HEK293 (cell line): ENCODE results near the gene GSG1L.

Source experiments
- CTCF ChIA-PET: fragments of 350-600 bp; formaldehyde crosslinking; extraction: SDS; loops from one replicate; lab custom pipeline; 2021; ENCODE audit warnings: antibody characterized with exemption; lab: Yijun Ruan, JAX
- POLR2A ChIA-PET: fragments of 300-600 bp; formaldehyde crosslinking; extraction: SDS; loops from one replicate; lab custom pipeline; 2020; ENCODE audit warnings: antibody characterized with exemption, inconsistent platforms; lab: Yijun Ruan, JAX
- H3K27ac ChIP-seq: fragments of 200-500 bp; sonication (Bioruptor generic); 2 replicates; pipeline ENCODE4 v1.5.1; 2014; ENCODE audit warnings: low read depth, low read length, control low read depth, inconsistent platforms; ENCODE audit errors: extremely low read depth
- H3K36me3 ChIP-seq, 2 experiments: fragments of 200-500 bp in 1 of 2; sonication (Bioruptor generic) in 1 of 2; 1 replicate in 1 of 2; 2 replicates in 1 of 2; pipeline ENCODE4 v1.5.1; 2014 to 2017; ENCODE audit warnings: inconsistent platforms in 2 of 2, low read length in 2 of 2; ENCODE audit not compliant: control insufficient read depth in 2 of 2, insufficient read depth in 1 of 2
- H3K4me1 ChIP-seq: fragments of 200-500 bp; sonication (Bioruptor generic); 2 replicates; pipeline ENCODE4 v1.5.1; 2014; ENCODE audit warnings: mild to moderate bottlenecking, low read length, inconsistent platforms; ENCODE audit not compliant: control insufficient read depth, insufficient read depth
- H3K4me3 ChIP-seq: 2 replicates; pipeline ENCODE4 v1.5.1; 2011; ENCODE audit warnings: low read depth, mild to moderate bottlenecking, control low read depth, low read length, moderate library complexity
- H3K9me3 ChIP-seq: fragments of 200-500 bp; sonication (Bioruptor generic); 2 replicates; pipeline ENCODE4 v1.5.1; 2014; ENCODE audit warnings: low read depth, low read length, inconsistent platforms; ENCODE audit not compliant: control insufficient read depth, insufficient read depth
- BCL11B ChIP-seq: fragments of 450-650 bp; formaldehyde crosslinking; IDR thresholded peaks from 2 replicates; pipeline ENCODE4 v1.5.1; 2016; ENCODE audit warnings: low read depth, missing biosample characterization, missing genetic modification characterization
- EGR2 ChIP-seq: fragments of 450-650 bp; formaldehyde crosslinking; IDR thresholded peaks from 2 replicates; pipeline ENCODE4 v1.5.1; 2016; ENCODE audit warnings: low read depth, missing biosample characterization, missing genetic modification characterization
- GLI2 ChIP-seq: fragments of 450-650 bp; formaldehyde crosslinking; IDR thresholded peaks from 2 replicates; pipeline ENCODE4; 2017; ENCODE audit warnings: missing biosample characterization, missing genetic modification characterization, low read depth, borderline replicate concordance
- SP7 ChIP-seq: fragments of 450-650 bp; formaldehyde crosslinking; IDR thresholded peaks from 2 replicates; pipeline ENCODE4 v1.5.1; 2016; ENCODE audit warnings: missing biosample characterization, missing genetic modification characterization
- ZFHX2 ChIP-seq: fragments of 450-650 bp; formaldehyde crosslinking; conservative IDR thresholded peaks from 2 replicates; pipeline ENCODE4 v1.5.1; 2016; ENCODE audit warnings: missing biosample characterization, missing genetic modification characterization
- ZIC2 ChIP-seq: fragments of 450-650 bp; formaldehyde crosslinking; IDR thresholded peaks from 2 replicates; pipeline ENCODE4 v1.5.1; 2016; ENCODE audit warnings: missing biosample characterization, missing genetic modification characterization
- ZNF132 ChIP-seq: fragments of 450-650 bp; formaldehyde crosslinking; IDR thresholded peaks from 2 replicates; pipeline ENCODE4 v1.5.1; 2017; ENCODE audit warnings: missing biosample characterization, missing genetic modification characterization, borderline replicate concordance
- ZNF280C ChIP-seq: fragments of 450-650 bp; formaldehyde crosslinking; IDR thresholded peaks from 2 replicates; pipeline ENCODE4 v1.5.1; 2016; ENCODE audit warnings: missing biosample characterization, missing genetic modification characterization
- ZNF341 ChIP-seq: fragments of 450-650 bp; formaldehyde crosslinking; IDR thresholded peaks from 2 replicates; pipeline ENCODE4; 2016; ENCODE audit warnings: low read depth, missing biosample characterization, missing genetic modification characterization
- ZNF558 ChIP-seq: fragments of 450-650 bp; formaldehyde crosslinking; IDR thresholded peaks from 2 replicates; pipeline ENCODE4 v1.5.1; 2016; ENCODE audit warnings: missing biosample characterization, missing genetic modification characterization
- ZNF626 ChIP-seq: fragments of 450-650 bp; sonication (Bioruptor Pico); formaldehyde crosslinking; IDR thresholded peaks from 2 replicates; pipeline ENCODE4 v1.5.1; 2018; ENCODE audit warnings: missing biosample characterization, missing genetic modification characterization, inconsistent platforms
- ZNF747 ChIP-seq: fragments of 450-650 bp; formaldehyde crosslinking; IDR thresholded peaks from 2 replicates; pipeline ENCODE4 v1.5.1; 2016; ENCODE audit warnings: missing biosample characterization, missing genetic modification characterization
- ZNF777 ChIP-seq: fragments of 450-650 bp; formaldehyde crosslinking; IDR thresholded peaks from 2 replicates; pipeline ENCODE4 v1.5.1; 2017; ENCODE audit warnings: missing biosample characterization, missing genetic modification characterization, borderline replicate concordance
- ZSCAN23 ChIP-seq: fragments of 450-650 bp; formaldehyde crosslinking; IDR thresholded peaks from 2 replicates; pipeline ENCODE4 v1.5.1; 2016; ENCODE audit warnings: missing biosample characterization, missing genetic modification characterization
- TF ChIP-seq, protein P1 (sequence below): fragments of 450-650 bp; formaldehyde crosslinking; optimal IDR thresholded peaks from 2 replicates; pipeline ENCODE3; 2016; ENCODE audit warnings: missing biosample characterization, mild to moderate bottlenecking, missing genetic modification characterization

The GSG1L gene

DNA sequence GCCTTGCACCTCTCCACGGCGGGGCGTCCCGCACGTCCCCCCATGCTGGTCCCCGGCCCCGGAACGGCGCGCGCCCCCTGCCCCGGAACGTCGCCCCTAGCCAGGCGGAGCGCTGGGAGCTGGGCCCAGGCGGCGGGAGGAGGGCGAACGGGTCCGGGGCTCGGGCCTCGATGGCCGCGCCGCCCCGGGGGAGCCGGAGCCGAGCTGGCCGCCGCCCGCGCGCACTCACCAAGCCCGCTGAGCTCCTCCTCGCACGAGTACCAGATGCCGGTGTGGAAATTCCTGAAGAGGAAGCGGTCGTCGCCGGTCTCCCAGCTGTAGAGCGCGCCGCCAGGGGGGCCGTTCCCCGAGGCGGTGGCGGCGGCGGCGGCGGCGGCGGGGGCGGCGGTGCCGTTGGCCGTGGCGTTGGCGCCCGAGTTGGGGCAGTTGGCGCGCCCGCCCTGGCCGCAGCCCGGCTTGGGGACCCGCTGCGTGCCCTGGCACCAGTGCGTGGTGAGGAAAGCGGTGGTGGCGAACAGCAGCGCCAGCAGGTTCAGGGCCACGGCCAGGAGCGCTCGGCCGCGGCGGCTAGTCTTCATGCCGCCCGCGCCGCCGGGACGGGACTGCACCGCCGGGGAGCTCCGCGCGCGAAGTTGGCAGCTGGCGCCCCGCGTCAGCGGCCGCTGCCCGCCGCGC lies 530 bp downstream of the GSG1L start:
- no peak overlapping the region for H3K27ac ChIP-seq
- ChIA-PET POLR2A (no interaction called here), CTCF (interaction anchor here (0.8 kb wide), 1 partner anchor 8 kb away, joined by 4 read pairs; no protein-coding TSS in a partner anchor)
- no peaks in the 10 kb centered on the region for H3K9me3 ChIP-seq
- peak overlapping the region; percentile 38 for H3K4me3 ChIP-seq
- H3K36me3 ChIP-seq, result no peaks in the 10 kb centered on the region
- TF ChIP-seq ZNF777 (tag by site-specific recombination) (no peak), SP7 (tag by site-specific recombination) (no peak), ZNF341 (tag by site-specific recombination) (no peak)
- TF ChIP-seq, protein P1, sequence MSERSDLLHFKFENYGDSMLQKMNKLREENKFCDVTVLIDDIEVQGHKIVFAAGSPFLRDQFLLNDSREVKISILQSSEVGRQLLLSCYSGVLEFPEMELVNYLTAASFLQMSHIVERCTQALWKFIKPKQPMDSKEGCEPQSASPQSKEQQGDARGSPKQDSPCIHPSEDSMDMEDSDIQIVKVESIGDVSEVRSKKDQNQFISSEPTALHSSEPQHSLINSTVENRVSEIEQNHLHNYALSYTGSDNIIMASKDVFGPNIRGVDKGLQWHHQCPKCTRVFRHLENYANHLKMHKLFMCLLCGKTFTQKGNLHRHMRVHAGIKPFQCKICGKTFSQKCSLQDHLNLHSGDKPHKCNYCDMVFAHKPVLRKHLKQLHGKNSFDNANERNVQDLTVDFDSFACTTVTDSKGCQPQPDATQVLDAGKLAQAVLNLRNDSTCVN (tag by site-specific recombination), result peak; percentile 35
- no peaks in the 10 kb centered on the region; the same call in 1 of the 2 replicates for H3K4me1 ChIP-seq

DNA sequence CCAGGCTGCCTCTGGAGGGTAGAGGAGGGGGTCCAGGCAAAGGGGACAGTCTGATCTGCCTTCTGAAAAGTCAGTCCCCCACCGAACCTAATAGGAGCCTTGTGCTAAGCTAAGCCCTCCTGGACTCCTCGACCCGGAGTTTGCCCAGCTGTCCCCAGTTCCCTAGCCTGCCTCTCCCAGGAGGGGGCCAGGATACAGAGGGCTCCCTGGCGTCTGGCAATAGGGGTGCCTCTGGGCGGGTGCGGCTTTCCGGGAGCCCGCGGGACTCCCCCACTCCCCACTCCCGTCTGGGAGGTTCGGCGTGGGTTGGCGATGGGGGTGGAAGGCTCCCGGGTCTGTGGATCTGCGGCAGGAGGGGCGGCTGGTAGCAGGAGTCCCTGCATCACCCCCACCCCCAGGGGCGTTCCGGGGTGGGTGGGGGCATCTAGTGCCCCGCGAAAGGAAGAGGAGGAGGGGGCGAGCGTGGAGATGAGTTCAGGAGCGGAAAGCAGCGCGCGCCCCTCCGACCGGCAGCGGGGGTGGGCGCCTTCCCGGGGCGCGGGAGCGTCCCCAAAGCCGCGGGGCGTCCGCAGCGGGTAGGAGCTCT lies 1.2 kb downstream of the GSG1L start:
- Histone ChIP-seq H3K4me3 (no peak overlapping the region; the same call in 1 of the 2 replicates), H3K36me3 (no peaks in the 10 kb centered on the region), H3K4me1 (no peaks in the 10 kb centered on the region; the same call in 1 of the 2 replicates), H3K9me3 (no peaks in the 10 kb centered on the region), H3K27ac (no peak overlapping the region)
- CTCF ChIA-PET, result interaction anchor here (0.8 to 1.0 kb wide), 2 partner anchors 8 to 9 kb away, joined by 4 to 5 read pairs; no protein-coding TSS in a partner anchor
- POLR2A ChIA-PET, result no interaction called here
- TF ChIP-seq, protein P1 (tag by site-specific recombination), result peak; percentile 41
- TF ChIP-seq ZNF558 (tag by site-specific recombination) (no peak), ZFHX2 (tag by site-specific recombination) (peak; percentile 28), ZIC2 (tag by site-specific recombination) (peak; percentile 30; the same call in 1 of the 2 replicates), EGR2 (tag by site-specific recombination) (peak; percentile 27; the same call in 1 of the 2 replicates)

DNA sequence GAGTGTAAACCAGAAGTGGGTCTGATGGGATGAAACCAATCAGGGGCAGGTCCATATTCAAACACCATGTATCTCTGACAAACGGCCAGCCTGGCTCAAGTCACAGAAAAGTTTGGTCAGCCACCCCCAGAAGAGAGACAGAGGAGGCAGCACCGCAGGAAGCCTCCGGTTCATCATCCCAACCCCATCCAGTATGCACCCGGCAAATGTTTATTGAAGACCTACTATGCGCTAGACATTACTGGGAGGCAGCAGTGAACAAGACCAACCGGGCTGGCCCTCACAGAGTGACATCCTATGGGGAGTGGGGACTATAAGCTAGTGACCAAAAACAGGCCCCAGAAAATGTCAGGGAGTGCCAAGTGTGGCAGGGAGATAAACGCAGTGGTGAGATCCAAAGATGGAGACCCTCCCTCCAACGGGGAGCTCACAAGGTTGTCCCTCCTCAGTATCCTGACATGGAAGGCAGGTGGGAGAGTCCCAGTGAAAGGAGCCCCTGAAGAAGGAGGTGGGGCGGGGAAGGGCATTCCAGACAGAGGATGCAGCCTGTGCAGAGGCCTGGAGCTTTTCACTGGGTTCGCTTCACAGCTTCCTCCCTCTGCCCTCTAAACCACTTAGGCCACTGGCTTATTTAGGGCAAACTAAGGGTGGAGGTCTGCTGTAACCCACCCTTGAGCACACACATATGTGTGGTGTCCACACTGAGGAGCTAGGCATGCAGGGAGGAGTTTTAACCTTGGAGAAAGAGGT lies 2.0 kb downstream of the GSG1L start:
- no peak for TF ChIP-seq ZNF280C (tag by site-specific recombination)
- TF ChIP-seq ZSCAN23 (tag by site-specific recombination), result no peak
- TF ChIP-seq ZNF747, result no peak
- no peak for TF ChIP-seq GLI2 (tag by site-specific recombination)
- TF ChIP-seq ZNF132, result no peak
- TF ChIP-seq BCL11B (tag by site-specific recombination), result no peak
- no peak for TF ChIP-seq ZNF626 (tag by site-specific recombination)
- TF ChIP-seq, all 188 proteins: peak for 0
- CTCF ChIA-PET, result interaction anchor here (0.6 to 1.0 kb wide), 2 partner anchors 9 to 96 kb away, joined by 4 to 5 read pairs; no protein-coding TSS in a partner anchor

More for the DNA sequence above, 2.0 kb downstream of the GSG1L start:
- no peaks in the 10 kb centered on the region for H3K36me3 ChIP-seq
- POLR2A ChIA-PET, result no interaction called here
- no peaks in the 10 kb centered on the region for H3K9me3 ChIP-seq
- H3K4me3 ChIP-seq, result no peak overlapping the region
- H3K27ac ChIP-seq, result no peak overlapping the region
- no peaks in the 10 kb centered on the region; the same call in 1 of the 2 replicates for H3K4me1 ChIP-seq
